ENCODE results near the gene FBXL20.

The FBXL20 gene

GRCh38 chr17:39244600-39245570 is 156.5 kb downstream of the FBXL20 start:
- FAIRE-seq, result peak; percentile 59

- FAIRE-seq, result no peak
Observed at GRCh38 chr17:39244016-39244599, 157.3 kb downstream of the FBXL20 start.

GRCh38 chr17:39243155-39243554 is 158.3 kb downstream of the FBXL20 start:
- no peak for FAIRE-seq

GRCh38 chr17:39240631-39241030 is 160.8 kb downstream of the FBXL20 start:
- no peak for FAIRE-seq

DNA sequence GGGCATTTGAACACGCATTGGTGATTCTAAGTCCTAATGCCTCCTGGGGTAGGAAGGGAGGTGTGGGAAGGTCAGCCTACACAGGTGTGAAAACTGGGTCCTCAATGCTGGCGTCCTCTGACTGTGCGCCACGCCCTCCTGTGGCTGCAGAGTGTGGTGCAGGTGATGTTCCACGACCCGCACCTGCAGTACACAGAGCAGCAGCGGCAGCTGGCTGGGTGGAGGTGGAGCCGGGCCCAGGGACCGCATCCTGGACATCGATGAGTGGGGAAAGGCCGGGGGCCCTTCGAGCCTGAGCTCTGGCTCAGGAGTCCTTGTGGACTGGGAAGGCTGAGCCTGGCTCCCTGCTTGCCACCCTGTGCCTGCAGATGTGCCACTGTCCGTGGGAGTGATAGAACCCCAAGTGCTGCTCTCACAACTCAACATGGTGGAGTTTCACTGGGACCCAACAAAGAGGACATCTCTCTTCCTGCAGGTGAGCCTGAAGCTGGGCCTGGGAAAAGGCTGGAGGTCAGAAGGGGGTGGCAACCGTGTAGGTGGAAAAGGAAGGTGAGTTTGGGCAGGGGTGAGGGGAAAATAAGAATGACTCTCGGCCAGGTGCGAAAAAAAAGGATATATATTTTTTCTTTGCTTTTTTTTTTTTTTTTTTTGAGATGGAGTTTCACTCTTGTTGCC is 161.6 kb downstream of the FBXL20 start:
- FAIRE-seq, result no peak

GRCh38 chr17:39238311-39238972 is 163.0 kb downstream of the FBXL20 start:
- FAIRE-seq, result no peak

GRCh38 chr17:39237586-39237985 is 163.8 kb downstream of the FBXL20 start:
- FAIRE-seq, result no peak

DNA sequence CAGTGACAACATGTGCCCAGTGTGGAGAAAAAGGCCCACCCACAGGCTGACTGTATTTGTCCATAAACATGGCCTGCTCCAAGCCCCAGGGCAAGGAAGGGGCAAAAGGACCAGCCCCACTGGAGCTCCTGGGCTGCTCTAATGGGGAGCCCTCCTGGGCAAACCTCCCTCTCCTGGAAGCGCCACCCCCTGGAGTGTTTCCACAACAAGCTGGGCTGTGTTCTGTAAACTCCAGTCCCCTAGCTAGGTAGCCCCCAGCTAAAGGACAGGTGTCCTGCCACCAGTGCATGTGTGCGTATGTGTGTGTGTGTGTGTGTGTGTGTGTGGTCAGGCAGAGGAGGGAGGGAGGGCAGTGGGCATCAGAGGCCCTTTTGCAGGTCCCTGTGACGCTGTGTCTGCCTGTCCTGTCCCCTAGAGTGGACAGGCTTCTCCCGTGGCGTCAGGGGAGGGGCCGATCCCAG is 164.4 kb downstream of the FBXL20 start:
- FAIRE-seq, result no peak

- no peak for FAIRE-seq
Observed at GRCh38 chr17:39236450-39236927, 164.9 kb downstream of the FBXL20 start.

DNA sequence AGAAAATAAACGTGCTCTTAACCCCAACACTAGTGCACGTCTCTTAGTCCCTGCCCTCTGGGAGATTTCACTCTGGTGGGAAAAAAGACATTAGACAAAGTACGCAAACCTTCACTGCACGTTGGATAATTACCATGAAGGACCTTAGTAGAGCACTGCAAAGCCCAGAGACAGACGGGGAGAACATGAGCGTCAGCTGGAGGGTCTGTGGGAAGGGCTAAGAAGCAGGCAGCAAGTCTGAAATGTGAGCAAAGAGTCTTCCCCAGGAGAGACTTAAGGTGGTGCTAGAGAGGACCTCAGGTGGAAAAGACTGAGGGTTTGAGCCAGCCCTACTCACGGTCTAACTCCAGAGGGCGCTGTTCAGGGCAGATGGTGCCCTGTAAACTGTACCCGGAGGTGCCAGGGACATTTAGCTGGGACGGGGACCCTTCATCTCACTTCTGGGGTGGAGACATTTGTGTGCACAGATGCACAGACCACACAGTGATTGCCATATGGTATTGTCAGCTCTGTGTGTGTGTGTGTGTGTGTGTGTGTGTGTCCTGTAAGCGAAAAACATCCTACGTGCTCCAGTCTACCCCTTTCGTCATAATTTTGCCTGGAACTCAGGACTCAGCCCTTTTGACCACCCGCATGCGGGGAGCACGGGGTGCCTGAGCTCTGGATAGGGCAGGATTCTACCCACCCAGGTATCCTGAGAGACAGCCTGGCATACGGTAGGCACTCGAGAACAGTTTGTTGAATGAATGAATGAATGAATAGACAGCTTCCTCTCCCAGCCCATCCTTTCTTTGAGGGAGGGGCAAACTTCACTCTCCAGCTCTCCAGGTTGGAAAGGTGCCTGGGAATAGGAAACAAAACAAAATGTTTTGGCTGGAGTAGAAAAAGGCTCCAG is 165.6 kb downstream of the FBXL20 start:
- no peak for FAIRE-seq

- FAIRE-seq, result no peak
Observed at GRCh38 chr17:39231591-39232551, 169.6 kb downstream of the FBXL20 start.

GRCh38 chr17:39231091-39231561 is 170.3 kb downstream of the FBXL20 start:
- FAIRE-seq, result no peak

- no peak for FAIRE-seq
Observed at GRCh38 chr17:39230361-39230760, 171.1 kb downstream of the FBXL20 start.

DNA sequence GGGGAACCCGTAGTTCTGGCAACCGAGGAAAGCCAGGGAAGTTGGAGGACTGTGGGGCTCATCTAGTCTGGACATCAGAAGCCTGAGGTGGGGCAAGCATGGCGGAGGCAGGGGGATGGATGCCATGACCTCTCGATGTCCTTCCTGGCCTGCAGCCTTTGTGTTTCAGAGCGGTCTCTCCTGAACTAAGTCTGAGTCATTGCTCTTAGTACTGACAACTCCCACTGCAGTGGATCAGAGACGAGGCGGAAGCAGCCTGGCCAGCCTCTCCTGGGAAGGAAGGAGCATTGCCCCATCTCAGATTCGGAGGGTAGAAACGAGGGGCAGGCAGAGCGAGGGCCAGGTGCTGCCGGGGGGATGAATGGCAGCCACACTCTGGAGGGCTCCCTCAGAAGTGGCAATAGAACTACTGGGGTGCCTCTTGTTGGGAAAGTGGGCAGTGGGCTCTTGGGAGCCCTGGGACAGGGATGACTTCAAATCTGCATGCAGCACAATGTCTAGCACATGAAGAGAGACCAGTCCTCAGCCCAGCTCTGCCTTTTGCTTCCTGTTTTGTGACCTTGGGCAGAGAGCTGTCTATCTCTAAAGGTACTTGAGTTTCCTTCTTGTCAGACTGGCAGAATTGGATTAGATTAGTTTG is 172.0 kb downstream of the FBXL20 start:
- no peak for FAIRE-seq

- FAIRE-seq, result no peak
Observed at GRCh38 chr17:39227364-39227919, 174.0 kb downstream of the FBXL20 start.

- no peak for FAIRE-seq
Observed at GRCh38 chr17:39225959-39226683, 175.3 kb downstream of the FBXL20 start.

DNA sequence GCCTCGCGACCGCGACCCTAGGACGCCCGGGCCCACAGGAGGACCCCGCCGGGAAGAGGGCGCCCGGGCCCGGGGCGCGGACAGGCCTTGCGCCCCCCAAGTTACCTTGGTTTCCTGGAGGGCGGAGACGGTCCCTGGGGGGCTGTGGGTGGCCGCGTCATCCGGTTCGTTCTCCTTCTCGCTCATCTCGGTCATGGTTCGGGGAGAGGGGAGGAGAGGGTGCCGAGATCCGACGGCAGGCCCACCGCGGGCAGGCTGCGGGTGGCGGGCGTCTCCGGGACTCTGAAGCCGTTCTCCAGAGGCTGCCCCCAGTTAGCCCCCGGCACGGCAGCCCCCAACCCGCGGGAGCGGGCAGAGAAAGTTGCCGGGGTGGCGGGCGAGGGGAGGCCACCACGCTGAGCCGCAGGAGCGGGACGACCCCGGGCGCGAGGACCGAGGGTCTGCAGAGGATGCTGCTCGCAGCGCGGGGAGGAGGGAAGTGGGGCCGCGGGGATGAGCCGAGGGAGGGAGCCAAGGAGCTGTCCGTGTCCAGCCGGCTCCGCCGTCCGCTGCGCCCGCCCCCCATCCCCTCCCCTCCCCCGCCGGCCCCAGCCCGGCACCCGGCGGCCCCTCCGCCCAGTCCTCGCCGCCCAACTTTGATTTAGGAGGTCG is 176.0 kb downstream of the FBXL20 start, which contains the start of gene STAC2:
TSS of gene STAC2 (minus strand) at position 638 of the 651 bp plus-strand sequence. CDS start at position 195, 443 bp downstream.
- no peak for FAIRE-seq

GRCh38 chr17:39224778-39225307 is 176.6 kb downstream of the FBXL20 start:
- FAIRE-seq, result no peak

Data from A204.1 (cell line).